Activated T-helper 17 cell treated with anti-CD3 and anti-CD28 coated beads, Interleukin-2, amount 50 U/mL, for 72 hours (primary cell): ENCODE results near the gene COLEC12. TPM values are rescaled to one million over a fixed set of nuclear protein-coding genes. Genes with fewer than 3 reads are reported as not detected.

ENCODE experiments used
- ATAC-seq: fragments of 150-1000 bp; cut with Tn5 transposase; replicated peaks from 2 replicates; pipeline ENCODE4 v1.10.0; 2021; ENCODE audit warnings: mild to moderate bottlenecking, moderate library complexity
- H3K27ac Mint-ChIP-seq: one replicate; pipeline ENCODE4 v1.8.0; 2022; ENCODE audit warnings: mixed read lengths
- H3K27me3 Mint-ChIP-seq: one replicate; pipeline ENCODE4 v1.8.0; 2022; ENCODE audit warnings: mixed read lengths
- H3K36me3 Mint-ChIP-seq: one replicate; pipeline ENCODE4 v1.8.0; 2022; ENCODE audit warnings: low read depth, mild to moderate bottlenecking, mixed read lengths
- H3K4me1 Mint-ChIP-seq: one replicate; pipeline ENCODE4 v1.8.0; 2022; ENCODE audit warnings: mixed read lengths
- H3K4me3 Mint-ChIP-seq: one replicate; pipeline ENCODE4 v1.8.0; 2022; ENCODE audit warnings: mild to moderate bottlenecking, mixed read lengths
- H3K9me3 Mint-ChIP-seq: one replicate; pipeline ENCODE4 v1.8.0; 2022; ENCODE audit warnings: mixed read lengths
- total RNA-seq, 2 donors: library from RNA; stranded (reverse); gene quantifications; one replicate each; pipeline ENCODE4 v1.2.3, GENCODE V29; 2022

COLEC12 gene
- total RNA-seq, 2 donors from 2014 or later: not detected

DNA sequence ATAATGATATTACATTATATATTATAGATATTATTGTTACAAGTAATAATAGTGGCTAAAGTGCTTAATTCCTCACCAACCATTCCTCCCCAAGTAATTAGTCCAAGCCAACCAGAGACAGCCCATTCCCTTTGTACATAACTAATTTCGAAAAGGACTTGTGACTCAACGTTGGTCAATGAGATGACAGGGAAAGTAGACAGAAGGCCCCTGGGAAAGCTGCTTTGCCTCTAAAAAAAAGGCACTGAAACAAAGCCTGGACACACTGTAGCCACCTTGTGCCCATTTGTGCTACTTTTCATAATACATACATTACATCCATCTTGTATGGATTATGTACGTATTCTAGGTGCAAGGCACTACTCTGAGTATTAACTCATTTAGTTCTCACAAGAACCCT is 28.8 kb downstream of the COLEC12 start:
- H3K27me3 Mint-ChIP-seq: peaks cover 11% of the 10 kb centered on the region
- H3K27ac Mint-ChIP-seq: no peak overlapping the region
- no peaks in the 10 kb centered on the region for H3K9me3 Mint-ChIP-seq
- H3K36me3 Mint-ChIP-seq: no peaks in the 10 kb centered on the region
- H3K4me1 Mint-ChIP-seq: no peaks in the 10 kb centered on the region
- no peak for ATAC-seq
- no peak overlapping the region for H3K4me3 Mint-ChIP-seq

GRCh38 chr18:470661-471501 is 29.6 kb downstream of the COLEC12 start:
- H3K27me3 Mint-ChIP-seq: peaks cover 17% of the 10 kb centered on the region
- no peak overlapping the region for H3K4me3 Mint-ChIP-seq
- H3K9me3 Mint-ChIP-seq: no peaks in the 10 kb centered on the region
- H3K36me3 Mint-ChIP-seq: no peaks in the 10 kb centered on the region
- H3K4me1 Mint-ChIP-seq: no peaks in the 10 kb centered on the region
- no peak overlapping the region for H3K27ac Mint-ChIP-seq
- ATAC-seq: no peak

GRCh38 chr18:468955-469790 is 31.3 kb downstream of the COLEC12 start:
- H3K4me3 Mint-ChIP-seq: no peak overlapping the region
- H3K4me1 Mint-ChIP-seq: no peaks in the 10 kb centered on the region
- no peak overlapping the region for H3K27ac Mint-ChIP-seq
- no peaks in the 10 kb centered on the region for H3K36me3 Mint-ChIP-seq
- ATAC-seq: no peak
- H3K9me3 Mint-ChIP-seq: no peaks in the 10 kb centered on the region
- peaks cover 21% of the 10 kb centered on the region for H3K27me3 Mint-ChIP-seq

- Mint-ChIP-seq H3K27ac (no peak overlapping the region), H3K4me3 (no peak overlapping the region), H3K9me3 (no peaks in the 10 kb centered on the region), H3K27me3 (peaks cover 40% of the 10 kb centered on the region), H3K4me1 (no peaks in the 10 kb centered on the region), H3K36me3 (no peaks in the 10 kb centered on the region)
- no peak for ATAC-seq
These were observed 36.5 kb downstream of the COLEC12 start for GRCh38 chr18:463827-464541.

DNA sequence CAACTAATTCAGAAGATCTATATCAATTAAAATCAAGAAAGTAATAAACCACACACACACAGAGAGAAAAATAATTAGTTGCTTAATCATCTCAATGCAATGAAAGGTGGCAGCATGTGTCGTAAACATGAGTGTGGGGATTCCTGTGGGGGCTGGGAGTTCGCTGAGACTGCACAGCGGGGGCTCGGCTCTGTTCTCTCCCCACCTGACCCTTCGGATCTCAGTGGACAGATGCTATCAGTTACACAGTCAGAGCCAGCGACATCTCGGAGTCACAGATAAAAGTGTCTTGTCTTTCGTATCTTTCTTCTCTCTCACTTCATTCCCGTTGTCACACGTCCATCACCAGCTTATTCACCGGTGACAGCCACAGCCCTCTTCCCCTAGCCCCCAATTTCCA is 37.1 kb downstream of the COLEC12 start:
- peaks cover 39% of the 10 kb centered on the region for H3K27me3 Mint-ChIP-seq
- H3K4me1 Mint-ChIP-seq: no peaks in the 10 kb centered on the region
- no peaks in the 10 kb centered on the region for H3K9me3 Mint-ChIP-seq
- H3K27ac Mint-ChIP-seq: no peak overlapping the region
- H3K4me3 Mint-ChIP-seq: no peak overlapping the region
- H3K36me3 Mint-ChIP-seq: no peaks in the 10 kb centered on the region
- no peak for ATAC-seq

DNA sequence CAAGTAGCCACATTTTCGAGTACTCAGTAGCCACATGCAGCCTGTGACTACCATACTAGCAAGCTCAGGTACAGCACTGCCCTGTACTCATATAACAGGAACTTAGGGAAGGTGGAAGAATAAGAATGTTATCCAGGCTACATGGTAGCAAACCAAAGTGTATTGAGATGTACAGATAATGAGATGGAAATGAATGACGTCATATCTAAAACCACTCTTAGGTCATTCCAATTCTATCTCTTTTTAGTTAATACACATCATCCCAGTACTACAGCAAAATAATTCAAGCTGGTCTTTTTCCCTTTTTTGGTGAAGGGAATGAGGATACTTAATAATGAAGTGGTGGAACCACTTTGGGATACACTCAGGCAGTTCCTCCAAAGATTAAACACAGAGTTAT is 38.7 kb downstream of the COLEC12 start:
- no peak overlapping the region for H3K27ac Mint-ChIP-seq
- H3K36me3 Mint-ChIP-seq: no peaks in the 10 kb centered on the region
- ATAC-seq: no peak
- H3K4me1 Mint-ChIP-seq: no peaks in the 10 kb centered on the region
- H3K27me3 Mint-ChIP-seq: peaks cover 36% of the 10 kb centered on the region
- no peaks in the 10 kb centered on the region for H3K9me3 Mint-ChIP-seq
- no peak overlapping the region for H3K4me3 Mint-ChIP-seq

- Mint-ChIP-seq H3K36me3 (no peaks in the 10 kb centered on the region), H3K27me3 (peaks cover 29% of the 10 kb centered on the region), H3K4me1 (no peaks in the 10 kb centered on the region), H3K4me3 (no peak overlapping the region), H3K27ac (no peak overlapping the region), H3K9me3 (no peaks in the 10 kb centered on the region)
- no peak for ATAC-seq
These were observed 39.7 kb downstream of the COLEC12 start for GRCh38 chr18:460791-461190.

- Mint-ChIP-seq H3K4me3 (no peak overlapping the region), H3K36me3 (no peaks in the 10 kb centered on the region), H3K27me3 (peaks cover 29% of the 10 kb centered on the region), H3K4me1 (no peaks in the 10 kb centered on the region), H3K27ac (no peak overlapping the region), H3K9me3 (no peaks in the 10 kb centered on the region)
- no peak for ATAC-seq
These were observed 40.5 kb downstream of the COLEC12 start for GRCh38 chr18:459814-460593.

- Mint-ChIP-seq H3K9me3 (peaks cover 4% of the 10 kb centered on the region), H3K27me3 (peaks cover 17% of the 10 kb centered on the region), H3K27ac (no peak overlapping the region)
These were observed 42.7 kb downstream of the COLEC12 start for GRCh38 chr18:457521-458412.

DNA sequence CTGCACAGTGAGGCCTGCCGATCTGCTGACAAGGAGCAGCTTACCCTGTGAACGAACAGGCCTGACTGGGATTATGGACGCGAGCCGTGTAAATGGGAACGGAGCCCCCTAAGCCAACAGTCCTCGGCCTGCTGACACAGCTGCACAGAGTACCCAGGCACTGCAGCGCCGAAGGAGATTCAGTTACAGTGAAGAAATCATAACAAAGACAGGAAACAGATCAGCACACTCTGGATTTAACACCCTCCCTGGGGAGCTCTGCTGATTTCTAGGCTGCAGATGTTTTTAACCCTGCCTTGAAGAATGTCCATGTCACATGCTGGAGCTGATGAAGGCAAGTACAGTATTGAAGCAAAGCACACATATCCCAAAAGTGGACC is 43.4 kb downstream of the COLEC12 start:
- peaks cover 17% of the 10 kb centered on the region for H3K27me3 Mint-ChIP-seq
- H3K4me3 Mint-ChIP-seq: no peak overlapping the region
- ATAC-seq: no peak
- no peak overlapping the region for H3K27ac Mint-ChIP-seq
- H3K4me1 Mint-ChIP-seq: no peaks in the 10 kb centered on the region
- H3K36me3 Mint-ChIP-seq: no peaks in the 10 kb centered on the region
- peaks cover 4% of the 10 kb centered on the region for H3K9me3 Mint-ChIP-seq

More at GRCh38 chr18:457521-458412, 42.7 kb downstream of the COLEC12 start:
- no peak for ATAC-seq
- Mint-ChIP-seq H3K36me3 (no peaks in the 10 kb centered on the region), H3K4me3 (no peak overlapping the region), H3K4me1 (no peaks in the 10 kb centered on the region)

- no peaks in the 10 kb centered on the region for H3K36me3 Mint-ChIP-seq
- no peak overlapping the region for H3K4me3 Mint-ChIP-seq
- peaks cover 15% of the 10 kb centered on the region for H3K27me3 Mint-ChIP-seq
- no peak overlapping the region for H3K27ac Mint-ChIP-seq
- ATAC-seq: no peak
- H3K4me1 Mint-ChIP-seq: no peaks in the 10 kb centered on the region
- peaks cover 4% of the 10 kb centered on the region for H3K9me3 Mint-ChIP-seq
These were observed 44.0 kb downstream of the COLEC12 start for GRCh38 chr18:456361-457139.

DNA sequence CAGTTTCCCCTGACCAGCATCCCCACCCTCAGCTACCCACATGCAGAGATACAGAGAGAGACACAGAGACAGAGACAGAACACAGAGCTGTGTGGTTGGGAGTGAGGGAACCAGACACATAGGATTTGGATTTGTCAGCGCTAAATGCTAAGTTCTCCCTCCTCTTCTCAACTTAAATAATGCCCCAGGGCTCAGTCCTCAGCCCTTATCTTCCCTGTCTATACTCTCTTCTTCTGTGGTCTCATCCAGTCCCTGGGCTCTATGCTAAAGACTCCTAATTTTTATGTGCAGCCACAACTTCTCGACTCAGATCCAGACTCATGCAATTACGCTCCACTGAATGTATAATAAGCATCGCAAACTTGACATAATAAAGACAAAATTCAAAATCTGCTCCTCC is 47.1 kb downstream of the COLEC12 start:
- no peaks in the 10 kb centered on the region for H3K36me3 Mint-ChIP-seq
- no peak for ATAC-seq
- no peak overlapping the region for H3K4me3 Mint-ChIP-seq
- peaks cover 8% of the 10 kb centered on the region for H3K27me3 Mint-ChIP-seq
- H3K4me1 Mint-ChIP-seq: no peaks in the 10 kb centered on the region
- H3K27ac Mint-ChIP-seq: no peak overlapping the region
- H3K9me3 Mint-ChIP-seq: peaks cover 10% of the 10 kb centered on the region

- no peak for ATAC-seq
- Mint-ChIP-seq H3K36me3 (no peaks in the 10 kb centered on the region), H3K27me3 (peaks cover 8% of the 10 kb centered on the region), H3K9me3 (peaks cover 10% of the 10 kb centered on the region), H3K4me1 (no peaks in the 10 kb centered on the region), H3K4me3 (no peak overlapping the region), H3K27ac (no peak overlapping the region)
These were observed 47.7 kb downstream of the COLEC12 start for GRCh38 chr18:452816-453215.
